Fibroblast of lung (primary cell): Measurements from ENCODE around the gene LKAAEAR1. TPM values are rescaled to one million over a fixed set of nuclear protein-coding genes. Genes with fewer than 3 reads are reported as not detected.
A peak's percentile ranks its signal among the peaks of the same experiment; 100 is the strongest.
"Not testable (repeated sequence)": the region's sequence is repeated elsewhere in the genome, so short reads cannot be mapped to it uniquely, and the experiment has no call there.

ENCODE experiments used
- DNase-seq, 2 donors: peaks; one replicate each; pipeline versions ENCODE4 v3.0.0 to v3.0.0-alpha.2; 2010; ENCODE audit warnings: low read depth in 2 of 2
- H2AFZ ChIP-seq: 2 replicates; pipeline ENCODE4 v1.5.1; 2012; ENCODE audit warnings: low read length, control low read depth, inconsistent platforms
- H3K27ac ChIP-seq: 2 replicates; pipeline ENCODE4 v1.5.1; 2011; ENCODE audit warnings: low read length, control low read depth; ENCODE audit not compliant: insufficient read depth
- H3K27me3 ChIP-seq: 2 replicates; pipeline ENCODE4 v1.5.1; 2011; ENCODE audit warnings: mild to moderate bottlenecking, low read length; ENCODE audit not compliant: control insufficient read depth, insufficient read depth
- H3K36me3 ChIP-seq: 2 replicates; pipeline ENCODE4 v1.5.1; 2011; ENCODE audit warnings: low read length; ENCODE audit not compliant: control insufficient read depth, insufficient read depth
- H3K4me1 ChIP-seq: 2 replicates; pipeline ENCODE4 v1.5.1; 2011; ENCODE audit warnings: low read length; ENCODE audit not compliant: control insufficient read depth, insufficient read depth; ENCODE audit errors: extremely low read depth
- H3K4me2 ChIP-seq: 2 replicates; pipeline ENCODE4 v1.5.1; 2011; ENCODE audit warnings: low read length, control low read depth; ENCODE audit not compliant: insufficient read depth; ENCODE audit errors: extremely low read depth
- H3K4me3 ChIP-seq, 4 experiments: fragments of 200-600 bp in 1 of 4; sonication (generic) in 1 of 4; replicated peaks in 1 of 4; 2 replicates each; pipeline ENCODE4 v1.5.1; 2011 to 2016; ENCODE audit warnings: low read length in 4 of 4, low read depth in 3 of 4, mild to moderate bottlenecking in 3 of 4, control low read depth in 2 of 4, inconsistent platforms in 1 of 4, mixed read lengths in 1 of 4; ENCODE audit not compliant: insufficient read depth in 1 of 4; ENCODE audit errors: control extremely low read depth in 1 of 4
- H3K79me2 ChIP-seq: 2 replicates; pipeline ENCODE4 v1.5.1; 2012; ENCODE audit warnings: mild to moderate bottlenecking, low read length, inconsistent platforms; ENCODE audit not compliant: control insufficient read depth, insufficient read depth
- H3K9ac ChIP-seq: 2 replicates; pipeline ENCODE4 v1.5.1; 2011; ENCODE audit warnings: mild to moderate bottlenecking, low read length, control low read depth; ENCODE audit not compliant: insufficient read depth
- H3K9me3 ChIP-seq: 2 replicates; pipeline ENCODE4 v1.5.1; 2012; ENCODE audit warnings: low read depth, low read length; ENCODE audit not compliant: control insufficient read depth, insufficient read depth
- H4K20me1 ChIP-seq: 2 replicates; pipeline ENCODE4 v1.5.1; 2011; ENCODE audit warnings: low read length; ENCODE audit not compliant: control insufficient read depth, insufficient read depth; ENCODE audit errors: extremely low read depth
- CTCF ChIP-seq, 2 donors: IDR thresholded peaks in 1 of 2; conservative IDR thresholded peaks in 1 of 2; 1 replicate in 1 of 2; 2 replicates in 1 of 2; pipeline ENCODE4 v1.5.1; 2011 to 2012; ENCODE audit warnings: low read length in 2 of 2, control low read depth in 1 of 2, inconsistent platforms in 1 of 2, low read depth in 1 of 2, mild to moderate bottlenecking in 1 of 2
- EZH2 ChIP-seq: IDR thresholded peaks from 2 replicates; pipeline ENCODE4 v1.5.1; 2012; ENCODE audit warnings: low read length, control low read depth, mild to moderate bottlenecking; ENCODE audit errors: missing control alignments
- polyA plus RNA-seq, 2 donors: library from polyadenylated mRNA; depleted of rRNA in 1 of 2; stranded (reverse) in 1 of 2; unstranded in 1 of 2; fragments of >200 nt; gene quantifications; 2 replicates each; pipeline ENCODE4 v1.2.1, GENCODE V29; 2011 to 2012; ENCODE audit warnings: missing spikeins in 1 of 2
- total RNA-seq: library from RNA; depleted of rRNA; stranded (reverse); fragments of >200 nt; gene quantifications from 2 replicates; pipeline ENCODE4 v1.2.1, GENCODE V29; 2014

LKAAEAR1 gene
- total and polyA plus RNA-seq, 2 donors (not counting 1 experiment from before 2014, with no cell fraction given), result not detected

- H3K4me2 ChIP-seq, result no peak overlapping the region
- H3K9me3 ChIP-seq, result no peaks in the 10 kb centered on the region
- peaks cover under 1% of the 10 kb centered on the region for H3K27me3 ChIP-seq
- DNase-seq, result no peak
- no peak overlapping the region for H3K4me3 ChIP-seq
- TF ChIP-seq CTCF (conservative IDR thresholded peaks at IDR 0.05 in 1 of 2, IDR thresholded peaks at IDR 0.05 in 1 of 2; ENCODE audit: low read depth in 1 of 2, low read length in 2 of 2) (no peak), EZH2 (no peak)
- H3K9ac ChIP-seq, result no peak overlapping the region
- H3K36me3 ChIP-seq, result no peaks in the 10 kb centered on the region
- no peaks in the 10 kb centered on the region for H3K4me1 ChIP-seq
- no peaks in the 10 kb centered on the region for H3K79me2 ChIP-seq
- no peak overlapping the region for H2AFZ ChIP-seq
- H3K27ac ChIP-seq, result no peak overlapping the region
- H4K20me1 ChIP-seq, result no peaks in the 10 kb centered on the region
Measured at GRCh38 chr20:64121586-64121985, 37.4 kb upstream of the LKAAEAR1 start.

GRCh38 chr20:64119681-64120341, 35.6 kb upstream of the LKAAEAR1 start:
- Histone ChIP-seq H3K9ac (no peak overlapping the region), H2AFZ (no peak overlapping the region), H3K79me2 (no peaks in the 10 kb centered on the region), H4K20me1 (no peaks in the 10 kb centered on the region), H3K4me1 (no peaks in the 10 kb centered on the region), H3K9me3 (no peaks in the 10 kb centered on the region), H3K27ac (no peak overlapping the region), H3K36me3 (no peaks in the 10 kb centered on the region), H3K4me2 (no peak overlapping the region), H3K4me3 (no peak overlapping the region), H3K27me3 (peaks cover 2% of the 10 kb centered on the region)
- DNase-seq, result peak in 1 of 2 donors; percentile 4
- no peak for TF ChIP-seq EZH2
- no peak for TF ChIP-seq CTCF (conservative IDR thresholded peaks at IDR 0.05 in 1 of 2, IDR thresholded peaks at IDR 0.05 in 1 of 2; ENCODE audit: low read depth in 1 of 2, low read length in 2 of 2)

GRCh38 chr20:64119301-64119680, 35.1 kb upstream of the LKAAEAR1 start:
- H4K20me1 ChIP-seq, result no peaks in the 10 kb centered on the region
- no peak overlapping the region for H2AFZ ChIP-seq
- no peaks in the 10 kb centered on the region for H3K4me1 ChIP-seq
- TF ChIP-seq CTCF (conservative IDR thresholded peaks at IDR 0.05 in 1 of 2, IDR thresholded peaks at IDR 0.05 in 1 of 2; ENCODE audit: low read depth in 1 of 2, low read length in 2 of 2) (no peak), EZH2 (no peak)
- H3K27ac ChIP-seq, result no peak overlapping the region
- H3K4me2 ChIP-seq, result no peak overlapping the region
- no peak overlapping the region for H3K4me3 ChIP-seq
- DNase-seq, result no peak
- H3K9me3 ChIP-seq, result no peaks in the 10 kb centered on the region
- peaks cover 2% of the 10 kb centered on the region for H3K27me3 ChIP-seq
- no peak overlapping the region for H3K9ac ChIP-seq
- H3K79me2 ChIP-seq, result no peaks in the 10 kb centered on the region
- H3K36me3 ChIP-seq, result no peaks in the 10 kb centered on the region

GRCh38 chr20:64117432-64117777, 33.2 kb upstream of the LKAAEAR1 start:
- not testable (repeated sequence) for H3K9ac ChIP-seq, H3K79me2 ChIP-seq, H3K27me3 ChIP-seq, H3K4me1 ChIP-seq, H3K36me3 ChIP-seq, H3K9me3 ChIP-seq, H3K4me2 ChIP-seq, H2AFZ ChIP-seq, DNase-seq, H3K27ac ChIP-seq, H3K4me3 ChIP-seq, H4K20me1 ChIP-seq
